Keratinocyte (primary cell): Measurements from ENCODE around the gene BDKRB2.

ENCODE experiments used
- EZH2 ChIP-seq: IDR thresholded peaks from one replicate; pipeline ENCODE4 v1.6.1; 2012; ENCODE audit warnings: inconsistent platforms, mild to moderate bottlenecking, low read length, moderate library complexity
- TF ChIP-seq, protein P1 (sequence below), 3 experiments: IDR thresholded peaks in 1 of 3; conservative IDR thresholded peaks in 1 of 3; optimal IDR thresholded peaks in 1 of 3; 2 replicates in 2 of 3; 3 replicates in 1 of 3; pipeline versions ENCODE3 to v1.5.1; 2011; ENCODE audit warnings: low read length in 3 of 3, mild to moderate bottlenecking in 3 of 3, moderate library complexity in 2 of 3, control low read depth in 1 of 3, inconsistent platforms in 1 of 3; ENCODE audit not compliant: insufficient read depth in 2 of 3; ENCODE audit errors: extremely low read depth in 1 of 3

DNA sequence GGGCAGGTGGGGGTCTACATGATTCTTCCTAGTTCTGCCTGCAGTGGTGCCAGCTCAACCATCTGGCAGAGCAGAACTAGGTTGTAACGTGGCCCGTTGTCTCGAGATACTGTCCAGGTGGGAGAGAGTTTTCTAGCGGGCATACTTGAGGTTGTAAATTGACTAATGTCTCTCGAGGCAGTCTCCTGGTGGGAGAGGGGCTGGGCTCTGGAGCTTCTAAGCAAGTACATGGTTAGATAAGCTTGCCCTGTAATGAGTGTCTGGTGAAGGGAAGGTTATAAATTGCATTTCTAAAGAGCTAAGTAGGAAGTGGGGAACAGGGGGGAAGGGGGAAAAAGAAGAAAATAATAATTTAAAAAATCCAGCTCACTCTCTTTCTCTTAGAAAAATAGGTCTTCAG lies 69.5 kb downstream of the BDKRB2 start:
- TF ChIP-seq, protein P1, sequence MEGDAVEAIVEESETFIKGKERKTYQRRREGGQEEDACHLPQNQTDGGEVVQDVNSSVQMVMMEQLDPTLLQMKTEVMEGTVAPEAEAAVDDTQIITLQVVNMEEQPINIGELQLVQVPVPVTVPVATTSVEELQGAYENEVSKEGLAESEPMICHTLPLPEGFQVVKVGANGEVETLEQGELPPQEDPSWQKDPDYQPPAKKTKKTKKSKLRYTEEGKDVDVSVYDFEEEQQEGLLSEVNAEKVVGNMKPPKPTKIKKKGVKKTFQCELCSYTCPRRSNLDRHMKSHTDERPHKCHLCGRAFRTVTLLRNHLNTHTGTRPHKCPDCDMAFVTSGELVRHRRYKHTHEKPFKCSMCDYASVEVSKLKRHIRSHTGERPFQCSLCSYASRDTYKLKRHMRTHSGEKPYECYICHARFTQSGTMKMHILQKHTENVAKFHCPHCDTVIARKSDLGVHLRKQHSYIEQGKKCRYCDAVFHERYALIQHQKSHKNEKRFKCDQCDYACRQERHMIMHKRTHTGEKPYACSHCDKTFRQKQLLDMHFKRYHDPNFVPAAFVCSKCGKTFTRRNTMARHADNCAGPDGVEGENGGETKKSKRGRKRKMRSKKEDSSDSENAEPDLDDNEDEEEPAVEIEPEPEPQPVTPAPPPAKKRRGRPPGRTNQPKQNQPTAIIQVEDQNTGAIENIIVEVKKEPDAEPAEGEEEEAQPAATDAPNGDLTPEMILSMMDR (optimal IDR thresholded peaks at IDR 0.05 in 1 of 3, IDR thresholded peaks at IDR 0.05 in 1 of 3, conservative IDR thresholded peaks at IDR 0.05 in 1 of 3; ENCODE audit: extremely low read depth in 1 of 3, insufficient read depth in 2 of 3, low read length in 3 of 3), result no peak
- TF ChIP-seq EZH2, result no peak
